ENCODE measurements around the gene DIP2B. TPM values are rescaled to one million over a fixed set of nuclear protein-coding genes. Genes with fewer than 3 reads are reported as not detected.
"Not testable (repeated sequence)": the region's sequence is repeated elsewhere in the genome, so short reads cannot be mapped to it uniquely, and the experiment has no call there.

Gene DIP2B
- total RNA-seq, 2 donors from 2014 or later: 22.8 to 31.0 TPM

GRCh38 chr12:50546441-50547318, 41.9 kb downstream of the DIP2B start:
- H3K4me3 Mint-ChIP-seq: no peak overlapping the region
- H3K27ac Mint-ChIP-seq: no peak overlapping the region
- H3K4me1 Mint-ChIP-seq: peaks cover 12% of the 10 kb centered on the region
- no peak for ATAC-seq
- DNase-seq: no peak
- H3K36me3 Mint-ChIP-seq (ENCODE audit: low read depth): no peaks in the 10 kb centered on the region
- no peaks in the 10 kb centered on the region for H3K27me3 Mint-ChIP-seq
- H3K9me3 ChIP-seq (ENCODE audit: control insufficient read depth, low read length, poor library complexity, severe bottlenecking): no peaks in the 10 kb centered on the region

GRCh38 chr12:50547742-50548141, 43.0 kb downstream of the DIP2B start:
- Mint-ChIP-seq H3K27me3 (no peaks in the 10 kb centered on the region), H3K4me3 (no peak overlapping the region), H3K4me1 (peaks cover 11% of the 10 kb centered on the region), H3K36me3 (ENCODE audit: low read depth) (no peaks in the 10 kb centered on the region), H3K27ac (no peak overlapping the region)
- ATAC-seq (no peak), DNase-seq (no peak)
- no peaks in the 10 kb centered on the region for H3K9me3 ChIP-seq (ENCODE audit: control insufficient read depth, low read length, poor library complexity, severe bottlenecking)

- H3K36me3 Mint-ChIP-seq (ENCODE audit: low read depth): peaks cover 3% of the 10 kb centered on the region
- no peak for ATAC-seq
- H3K9me3 ChIP-seq (ENCODE audit: control insufficient read depth, low read length, poor library complexity, severe bottlenecking): no peaks in the 10 kb centered on the region
- no peak overlapping the region for H3K27ac Mint-ChIP-seq
- H3K4me3 Mint-ChIP-seq: no peak overlapping the region
- H3K4me1 Mint-ChIP-seq: peaks cover 18% of the 10 kb centered on the region
- H3K27me3 Mint-ChIP-seq: no peaks in the 10 kb centered on the region
- DNase-seq: no peak
Observed at GRCh38 chr12:50549885-50550284, 45.1 kb downstream of the DIP2B start.

GRCh38 chr12:50550530-50551223, 45.9 kb downstream of the DIP2B start:
- no peaks in the 10 kb centered on the region for H3K9me3 ChIP-seq (ENCODE audit: control insufficient read depth, low read length, poor library complexity, severe bottlenecking)
- no peak overlapping the region for H3K4me3 Mint-ChIP-seq
- peak overlapping the region; percentile 41 for H3K27ac Mint-ChIP-seq
- no peaks in the 10 kb centered on the region for H3K27me3 Mint-ChIP-seq
- DNase-seq (no peak), ATAC-seq (no peak)
- peaks cover 24% of the 10 kb centered on the region for H3K4me1 Mint-ChIP-seq
- peaks cover 7% of the 10 kb centered on the region for H3K36me3 Mint-ChIP-seq (ENCODE audit: low read depth)

GRCh38 chr12:50551866-50552265, 47.1 kb downstream of the DIP2B start:
- no peak overlapping the region for H3K4me3 Mint-ChIP-seq
- DNase-seq: no peak
- H3K27ac Mint-ChIP-seq: no peak overlapping the region
- no peaks in the 10 kb centered on the region for H3K27me3 Mint-ChIP-seq
- peaks cover 10% of the 10 kb centered on the region for H3K36me3 Mint-ChIP-seq (ENCODE audit: low read depth)
- ATAC-seq: no peak
- H3K9me3 ChIP-seq (ENCODE audit: control insufficient read depth, low read length, poor library complexity, severe bottlenecking): no peaks in the 10 kb centered on the region
- H3K4me1 Mint-ChIP-seq: peaks cover 24% of the 10 kb centered on the region

GRCh38 chr12:50554651-50555050, 49.9 kb downstream of the DIP2B start:
- Mint-ChIP-seq H3K36me3 (ENCODE audit: low read depth) (peaks cover 14% of the 10 kb centered on the region), H3K4me1 (peaks cover 31% of the 10 kb centered on the region), H3K27me3 (no peaks in the 10 kb centered on the region), H3K4me3 (no peak overlapping the region), H3K27ac (no peak overlapping the region)
- H3K9me3 ChIP-seq (ENCODE audit: control insufficient read depth, low read length, poor library complexity, severe bottlenecking): no peaks in the 10 kb centered on the region
- ATAC-seq: no peak
- DNase-seq: no peak

GRCh38 chr12:50555471-50555885, 50.7 kb downstream of the DIP2B start:
- no peaks in the 10 kb centered on the region for H3K9me3 ChIP-seq (ENCODE audit: control insufficient read depth, low read length, poor library complexity, severe bottlenecking)
- peaks cover 31% of the 10 kb centered on the region for H3K4me1 Mint-ChIP-seq
- H3K4me3 Mint-ChIP-seq: no peak overlapping the region
- DNase-seq: no peak
- peak overlapping the region; percentile 12 for H3K27ac Mint-ChIP-seq
- no peak for ATAC-seq
- no peaks in the 10 kb centered on the region for H3K27me3 Mint-ChIP-seq
- peaks cover 14% of the 10 kb centered on the region for H3K36me3 Mint-ChIP-seq (ENCODE audit: low read depth)

GRCh38 chr12:50556273-50556672, 51.5 kb downstream of the DIP2B start:
- Mint-ChIP-seq H3K4me3 (no peak overlapping the region), H3K36me3 (ENCODE audit: low read depth) (peaks cover 14% of the 10 kb centered on the region), H3K27me3 (no peaks in the 10 kb centered on the region), H3K4me1 (peaks cover 31% of the 10 kb centered on the region), H3K27ac (peak overlapping the region; percentile 12)
- DNase-seq: no peak
- no peak for ATAC-seq
- no peaks in the 10 kb centered on the region for H3K9me3 ChIP-seq (ENCODE audit: control insufficient read depth, low read length, poor library complexity, severe bottlenecking)

- not testable (repeated sequence) for H3K27me3 Mint-ChIP-seq, ATAC-seq, H3K4me3 Mint-ChIP-seq
Observed at GRCh38 chr12:50556796-50557195, 52.0 kb downstream of the DIP2B start.

GRCh38 chr12:50557421-50557820, 52.6 kb downstream of the DIP2B start:
- Mint-ChIP-seq H3K27me3 (no peaks in the 10 kb centered on the region), H3K36me3 (ENCODE audit: low read depth) (peaks cover 14% of the 10 kb centered on the region), H3K27ac (no peak overlapping the region), H3K4me1 (peaks cover 34% of the 10 kb centered on the region), H3K4me3 (no peak overlapping the region)
- no peaks in the 10 kb centered on the region for H3K9me3 ChIP-seq (ENCODE audit: control insufficient read depth, low read length, poor library complexity, severe bottlenecking)
- DNase-seq (no peak), ATAC-seq (no peak)

More at GRCh38 chr12:50556796-50557195, 52.0 kb downstream of the DIP2B start:
- peaks cover 14% of the 10 kb centered on the region for H3K36me3 Mint-ChIP-seq (ENCODE audit: low read depth)
- H3K27ac Mint-ChIP-seq; DNase-seq; H3K9me3 ChIP-seq (ENCODE audit: control insufficient read depth, low read length, poor library complexity, severe bottlenecking): not testable (repeated sequence)
- H3K4me1 Mint-ChIP-seq: peaks cover 31% of the 10 kb centered on the region

- Mint-ChIP-seq H3K27me3 (no peaks in the 10 kb centered on the region), H3K36me3 (ENCODE audit: low read depth) (peaks cover 11% of the 10 kb centered on the region), H3K4me3 (no peak overlapping the region), H3K27ac (no peak overlapping the region), H3K4me1 (peaks cover 36% of the 10 kb centered on the region)
- H3K9me3 ChIP-seq (ENCODE audit: control insufficient read depth, low read length, poor library complexity, severe bottlenecking): no peaks in the 10 kb centered on the region
- no peak for ATAC-seq
- DNase-seq: no peak
Observed at GRCh38 chr12:50558970-50559369, 54.2 kb downstream of the DIP2B start.

GRCh38 chr12:50562520-50563433, 58.0 kb downstream of the DIP2B start:
- H3K27me3 Mint-ChIP-seq: no peaks in the 10 kb centered on the region
- H3K9me3 ChIP-seq (ENCODE audit: control insufficient read depth, low read length, poor library complexity, severe bottlenecking): no peaks in the 10 kb centered on the region
- peaks cover 4% of the 10 kb centered on the region for H3K36me3 Mint-ChIP-seq (ENCODE audit: low read depth)
- peaks cover 25% of the 10 kb centered on the region for H3K4me1 Mint-ChIP-seq
- H3K27ac Mint-ChIP-seq: peak overlapping the region; percentile 29
- ATAC-seq: no peak
- H3K4me3 Mint-ChIP-seq: no peak overlapping the region
- DNase-seq: no peak

GRCh38 chr12:50563434-50563787, 58.6 kb downstream of the DIP2B start:
- H3K36me3 Mint-ChIP-seq (ENCODE audit: low read depth): peaks cover 2% of the 10 kb centered on the region
- no peak for ATAC-seq
- DNase-seq: no peak
- no peaks in the 10 kb centered on the region for H3K27me3 Mint-ChIP-seq
- H3K4me3 Mint-ChIP-seq: no peak overlapping the region
- H3K9me3 ChIP-seq (ENCODE audit: control insufficient read depth, low read length, poor library complexity, severe bottlenecking): no peaks in the 10 kb centered on the region
- peaks cover 22% of the 10 kb centered on the region for H3K4me1 Mint-ChIP-seq
- H3K27ac Mint-ChIP-seq: peak overlapping the region; percentile 29
